Testis (tissue), 2 donors: Measurements from ENCODE around the gene RCAN2.

Source experiments
- CTCF ChIP-seq, 3 experiments: fragments of 450-650 bp in 2 of 3; fragments of 200-600 bp in 1 of 3; sonication (generic) in 1 of 3; IDR thresholded peaks; one replicate each; pipeline ENCODE4 v1.5.1; 2016 to 2019; ENCODE audit warnings: antibody characterized with exemption in 3 of 3, mild to moderate bottlenecking in 2 of 3, moderate library complexity in 1 of 3
- POLR2A ChIP-seq: fragments of 450-650 bp; IDR thresholded peaks from one replicate; pipeline ENCODE4 v1.6.1; 2017; ENCODE audit warnings: antibody characterized with exemption, mild to moderate bottlenecking, moderate library complexity

GRCh38 chr6:46273911-46274310 lies 217.3 kb downstream of the RCAN2 start:
- TF ChIP-seq CTCF (IDR thresholded peaks at IDR 0.05) (no peak), POLR2A (no peak)
